Nephron (organoid): ENCODE measurements around the gene ZNF18.

Experiments
- H3K27ac Mint-ChIP-seq, 3 experiments: 2 replicates each; pipeline ENCODE4 v1.8.0; 2020; ENCODE audit warnings: mixed read lengths in 3 of 3, mild to moderate bottlenecking in 2 of 3, moderate library complexity in 1 of 3
- H3K27me3 Mint-ChIP-seq: 2 replicates; pipeline ENCODE4 v1.8.0; 2021; ENCODE audit warnings: low read depth, mild to moderate bottlenecking, moderate library complexity, mixed read lengths
- H3K36me3 Mint-ChIP-seq: 2 replicates; pipeline ENCODE4 v1.8.0; 2020; ENCODE audit warnings: low read depth, mixed read lengths
- H3K4me1 Mint-ChIP-seq: 2 replicates; pipeline ENCODE4 v1.8.0; 2020; ENCODE audit warnings: mixed read lengths
- H3K4me3 Mint-ChIP-seq, 3 experiments: 2 replicates each; pipeline ENCODE4 v1.8.0; 2020; ENCODE audit warnings: mild to moderate bottlenecking in 3 of 3, mixed read lengths in 3 of 3, moderate library complexity in 2 of 3
- H3K9me3 Mint-ChIP-seq: 2 replicates; pipeline ENCODE4 v1.8.0; 2020; ENCODE audit warnings: mixed read lengths
- TF ChIP-seq, protein P1 (sequence below), 3 experiments: fragments of 200-600 bp; sonication (generic); IDR thresholded peaks; one replicate each; pipeline ENCODE4 v1.5.0; 2021; ENCODE audit warnings: antibody characterized with exemption in 3 of 3; ENCODE audit not compliant: unreplicated experiment in 3 of 3

Gene ZNF18

DNA sequence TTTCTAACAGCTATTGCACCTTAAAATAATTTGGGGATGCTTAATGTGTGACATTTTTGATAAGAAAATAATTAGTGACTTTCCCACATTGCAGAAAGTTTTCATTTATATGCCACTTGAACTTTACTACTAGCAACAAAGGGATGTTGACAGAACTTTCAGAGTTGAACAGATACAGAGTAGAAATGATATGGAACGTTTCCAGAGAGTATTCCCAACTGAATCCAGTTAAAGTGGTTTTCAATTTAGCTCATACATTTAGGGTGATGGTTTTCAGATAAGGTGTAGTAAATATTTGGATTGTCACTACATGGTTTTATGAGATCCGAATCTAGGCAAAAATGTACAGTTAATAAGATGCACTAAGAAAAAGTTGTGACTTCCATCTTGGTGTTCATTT lies 40.7 kb upstream of the ZNF18 start:
- no peak overlapping the region for H3K27ac Mint-ChIP-seq
- TF ChIP-seq, protein P1, sequence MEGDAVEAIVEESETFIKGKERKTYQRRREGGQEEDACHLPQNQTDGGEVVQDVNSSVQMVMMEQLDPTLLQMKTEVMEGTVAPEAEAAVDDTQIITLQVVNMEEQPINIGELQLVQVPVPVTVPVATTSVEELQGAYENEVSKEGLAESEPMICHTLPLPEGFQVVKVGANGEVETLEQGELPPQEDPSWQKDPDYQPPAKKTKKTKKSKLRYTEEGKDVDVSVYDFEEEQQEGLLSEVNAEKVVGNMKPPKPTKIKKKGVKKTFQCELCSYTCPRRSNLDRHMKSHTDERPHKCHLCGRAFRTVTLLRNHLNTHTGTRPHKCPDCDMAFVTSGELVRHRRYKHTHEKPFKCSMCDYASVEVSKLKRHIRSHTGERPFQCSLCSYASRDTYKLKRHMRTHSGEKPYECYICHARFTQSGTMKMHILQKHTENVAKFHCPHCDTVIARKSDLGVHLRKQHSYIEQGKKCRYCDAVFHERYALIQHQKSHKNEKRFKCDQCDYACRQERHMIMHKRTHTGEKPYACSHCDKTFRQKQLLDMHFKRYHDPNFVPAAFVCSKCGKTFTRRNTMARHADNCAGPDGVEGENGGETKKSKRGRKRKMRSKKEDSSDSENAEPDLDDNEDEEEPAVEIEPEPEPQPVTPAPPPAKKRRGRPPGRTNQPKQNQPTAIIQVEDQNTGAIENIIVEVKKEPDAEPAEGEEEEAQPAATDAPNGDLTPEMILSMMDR (IDR thresholded peaks at IDR 0.05; ENCODE audit: unreplicated experiment in 3 of 3): no peak
- no peaks in the 10 kb centered on the region for H3K27me3 Mint-ChIP-seq

DNA sequence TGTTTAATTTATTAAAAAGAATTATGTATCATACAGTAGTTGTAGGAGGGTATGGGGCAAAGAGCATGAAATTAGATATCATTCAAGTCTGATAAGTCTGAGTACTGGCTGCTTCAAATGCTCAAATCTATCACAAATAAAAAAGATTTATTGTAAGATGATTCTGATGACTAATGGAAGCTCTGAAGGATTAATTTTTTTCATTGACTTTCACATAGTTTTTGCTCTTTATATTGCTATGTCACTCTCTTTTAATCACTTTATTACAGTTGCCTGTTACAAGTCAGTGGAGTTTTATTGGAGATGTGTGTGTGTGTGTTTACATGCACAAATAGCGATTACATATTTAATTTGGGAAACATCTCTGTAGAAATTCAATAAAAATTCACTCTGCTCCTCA lies 38.4 kb upstream of the ZNF18 start:
- Mint-ChIP-seq H3K27me3 (no peaks in the 10 kb centered on the region), H3K9me3 (no peaks in the 10 kb centered on the region), H3K36me3 (peaks cover 13% of the 10 kb centered on the region), H3K4me1 (peaks cover 14% of the 10 kb centered on the region), H3K27ac (no peak overlapping the region), H3K4me3 (no peak overlapping the region)
- TF ChIP-seq, protein P1 (IDR thresholded peaks at IDR 0.05; ENCODE audit: unreplicated experiment in 3 of 3): no peak

More for the DNA sequence above, 40.7 kb upstream of the ZNF18 start:
- H3K9me3 Mint-ChIP-seq: no peaks in the 10 kb centered on the region
- H3K36me3 Mint-ChIP-seq: peaks cover 22% of the 10 kb centered on the region
- H3K4me1 Mint-ChIP-seq: peaks cover 14% of the 10 kb centered on the region
- H3K4me3 Mint-ChIP-seq: no peak overlapping the region

DNA sequence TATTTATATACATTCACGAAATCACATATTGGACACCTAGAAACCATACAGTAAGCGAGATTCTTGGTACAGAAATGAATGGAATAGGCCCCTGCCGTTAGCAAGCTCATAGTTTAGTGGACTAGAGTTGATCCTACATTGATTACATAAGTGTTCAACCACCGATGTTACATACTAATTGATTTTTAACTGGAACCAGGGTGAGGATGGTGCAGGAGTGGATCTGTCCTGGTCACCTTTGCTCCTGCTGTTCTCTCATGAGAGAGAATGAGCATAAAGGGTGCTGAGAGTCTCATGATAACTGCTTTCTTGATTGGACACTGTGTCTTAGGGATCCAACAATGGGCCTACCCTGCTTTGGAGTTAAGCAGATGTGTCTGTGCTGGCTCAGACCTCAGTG lies 37.3 kb upstream of the ZNF18 start:
- H3K27me3 Mint-ChIP-seq: no peaks in the 10 kb centered on the region
- H3K4me3 Mint-ChIP-seq: no peak overlapping the region
- H3K4me1 Mint-ChIP-seq: peaks cover 18% of the 10 kb centered on the region
- no peaks in the 10 kb centered on the region for H3K9me3 Mint-ChIP-seq
- H3K27ac Mint-ChIP-seq: no peak overlapping the region
- H3K36me3 Mint-ChIP-seq: peaks cover 13% of the 10 kb centered on the region
- TF ChIP-seq, protein P1 (IDR thresholded peaks at IDR 0.05; ENCODE audit: unreplicated experiment in 3 of 3): no peak

DNA sequence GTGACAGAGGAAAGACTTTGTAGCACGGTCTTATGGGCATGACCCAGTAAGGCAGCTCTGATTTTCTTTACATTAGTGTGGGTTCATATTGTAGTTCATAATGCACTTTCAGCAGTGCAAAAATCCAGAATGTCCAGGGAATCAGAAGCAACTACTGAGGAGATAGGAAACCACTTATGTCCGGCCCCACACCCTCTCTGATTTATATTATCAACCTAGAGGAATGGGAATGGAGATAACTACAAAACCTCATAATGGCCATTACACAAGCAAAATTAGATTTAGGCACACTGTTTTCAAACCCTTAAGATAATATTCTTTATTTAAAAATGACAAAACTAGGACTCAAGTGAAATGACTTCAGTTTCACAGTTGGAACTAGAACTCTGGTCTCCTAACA lies 31.3 kb upstream of the ZNF18 start:
- H3K4me1 Mint-ChIP-seq: peaks cover 13% of the 10 kb centered on the region
- TF ChIP-seq, protein P1 (IDR thresholded peaks at IDR 0.05; ENCODE audit: unreplicated experiment in 3 of 3): no peak
- H3K9me3 Mint-ChIP-seq: no peaks in the 10 kb centered on the region
- H3K27me3 Mint-ChIP-seq: no peaks in the 10 kb centered on the region
- H3K27ac Mint-ChIP-seq: no peak overlapping the region
- no peak overlapping the region for H3K4me3 Mint-ChIP-seq
- peaks cover 9% of the 10 kb centered on the region for H3K36me3 Mint-ChIP-seq

DNA sequence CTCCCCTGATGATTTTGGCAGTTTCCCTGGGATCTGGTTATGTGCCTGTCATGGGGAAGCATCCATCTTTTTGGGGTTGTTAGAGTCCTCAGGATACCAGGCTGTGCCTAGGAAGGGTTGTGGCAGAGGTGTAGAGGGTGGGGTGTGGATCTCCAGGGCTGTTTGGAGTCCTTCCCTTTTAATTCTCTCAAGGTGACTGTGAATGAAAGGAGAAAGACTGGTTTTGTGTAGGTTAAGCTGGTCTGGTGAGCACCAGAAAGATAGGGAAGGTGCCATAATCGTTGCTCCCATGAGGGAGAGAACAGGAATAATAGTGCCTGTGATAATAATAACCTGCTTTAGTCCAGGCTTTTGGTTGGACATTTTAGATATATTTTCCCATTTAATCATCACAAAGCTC lies 30.4 kb upstream of the ZNF18 start:
- TF ChIP-seq, protein P1 (IDR thresholded peaks at IDR 0.05; ENCODE audit: unreplicated experiment in 3 of 3): no peak
- Mint-ChIP-seq H3K27me3 (no peaks in the 10 kb centered on the region), H3K27ac (no peak overlapping the region), H3K36me3 (peaks cover 9% of the 10 kb centered on the region), H3K9me3 (no peaks in the 10 kb centered on the region), H3K4me1 (peaks cover 23% of the 10 kb centered on the region), H3K4me3 (no peak overlapping the region)

DNA sequence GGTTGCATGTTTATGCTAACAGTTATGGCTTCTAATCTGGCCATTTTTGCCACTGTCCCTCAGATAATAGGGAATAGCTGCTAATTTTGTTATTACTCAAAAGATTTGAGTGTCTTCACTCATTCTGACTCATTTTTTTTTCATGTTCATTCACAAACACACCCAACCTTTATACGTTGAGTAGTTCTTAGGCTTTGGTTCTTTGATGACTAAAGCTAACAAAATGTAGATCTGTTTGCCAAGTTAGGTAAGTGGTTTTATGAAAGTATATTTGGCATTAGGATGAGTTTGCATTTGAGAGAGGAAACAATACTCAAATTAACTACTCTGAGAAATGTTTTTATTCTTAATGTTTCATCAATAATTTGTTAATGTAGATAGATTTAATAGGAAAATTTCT lies 27.1 kb upstream of the ZNF18 start:
- Mint-ChIP-seq H3K9me3 (no peaks in the 10 kb centered on the region), H3K36me3 (peaks cover 9% of the 10 kb centered on the region), H3K4me3 (peak overlapping the region in 1 of 3 experiments; percentile 36), H3K4me1 (peaks cover 32% of the 10 kb centered on the region), H3K27ac (no peak overlapping the region), H3K27me3 (peaks cover 3% of the 10 kb centered on the region)
- TF ChIP-seq, protein P1 (IDR thresholded peaks at IDR 0.05; ENCODE audit: unreplicated experiment in 3 of 3): no peak
